Lower leg skin (tissue), 4 donors: ENCODE results near the gene TTLL5. TPM values are rescaled to one million over a fixed set of nuclear protein-coding genes. Genes with fewer than 3 reads are reported as not detected.

ENCODE experiments used
- DNase-seq, 2 donors: peaks; one replicate each; pipeline ENCODE4 v3.0.0-alpha.2; 2019; ENCODE audit warnings: low spot score in 2 of 2
- H3K4me3 ChIP-seq: fragments of 200-600 bp; sonication (generic); 2 replicates; pipeline ENCODE4 v1.5.1; 2017; ENCODE audit warnings: mild to moderate bottlenecking, low read depth; ENCODE audit not compliant: poor library complexity, severe bottlenecking
- POLR2A ChIP-seq, 2 donors: fragments of 450-650 bp; IDR thresholded peaks; one replicate each; pipeline ENCODE4 v1.6.1; 2016 to 2017; ENCODE audit warnings: antibody characterized with exemption in 2 of 2, mild to moderate bottlenecking in 1 of 2, moderate library complexity in 1 of 2
- WGBS, 2 donors: methylation state at CpG; one replicate each; pipeline ENCODE4 v1.1.5; 2018; 5-methylcytosine and 5-hydroxymethylcytosine counted together
- intact Hi-C: fragments of 100-400 bp; cut with DNase I; formaldehyde crosslinking; loops from one replicate; pipeline ENCODE4 v1.15.0; 2023; ENCODE audit warnings: low total_unique reads
- total RNA-seq, 4 donors: library from RNA; depleted of rRNA; stranded (reverse); fragments of >200 nt; gene quantifications; one replicate each; pipeline ENCODE4 v1.1.0, GENCODE V29; 2016
- TF ChIP-seq, protein P1 (sequence below), 3 donors: fragments of 450-650 bp; IDR thresholded peaks; one replicate each; pipeline ENCODE4 v1.5.1; 2016; ENCODE audit warnings: antibody characterized with exemption in 3 of 3, mild to moderate bottlenecking in 3 of 3, moderate library complexity in 2 of 3

Gene TTLL5
- total RNA-seq, 4 donors from 2014 or later, result 16.5 to 31.1 (median 18.4) TPM

DNA sequence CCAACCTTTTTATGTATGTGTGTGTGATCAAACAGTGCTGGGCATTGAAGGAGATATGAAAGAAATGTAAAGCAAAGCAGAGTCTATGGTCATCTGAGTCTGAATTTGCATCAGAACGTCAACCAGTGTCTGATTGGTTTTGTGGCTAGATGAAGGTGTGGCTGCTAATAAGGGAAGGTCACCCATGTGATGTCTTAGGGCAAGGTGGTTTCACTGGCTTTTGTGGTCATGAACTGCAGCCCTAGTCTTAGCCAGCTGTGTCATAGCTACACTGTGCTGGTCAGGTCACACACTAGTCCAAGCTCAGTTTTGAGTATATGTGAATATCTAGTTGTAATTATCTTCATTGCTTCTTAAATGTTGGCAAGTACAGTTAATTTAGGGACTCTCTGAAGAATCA lies 214.9 kb downstream of the TTLL5 start:
- TF ChIP-seq POLR2A (IDR thresholded peaks at IDR 0.05), result no peak
- TF ChIP-seq, protein P1, sequence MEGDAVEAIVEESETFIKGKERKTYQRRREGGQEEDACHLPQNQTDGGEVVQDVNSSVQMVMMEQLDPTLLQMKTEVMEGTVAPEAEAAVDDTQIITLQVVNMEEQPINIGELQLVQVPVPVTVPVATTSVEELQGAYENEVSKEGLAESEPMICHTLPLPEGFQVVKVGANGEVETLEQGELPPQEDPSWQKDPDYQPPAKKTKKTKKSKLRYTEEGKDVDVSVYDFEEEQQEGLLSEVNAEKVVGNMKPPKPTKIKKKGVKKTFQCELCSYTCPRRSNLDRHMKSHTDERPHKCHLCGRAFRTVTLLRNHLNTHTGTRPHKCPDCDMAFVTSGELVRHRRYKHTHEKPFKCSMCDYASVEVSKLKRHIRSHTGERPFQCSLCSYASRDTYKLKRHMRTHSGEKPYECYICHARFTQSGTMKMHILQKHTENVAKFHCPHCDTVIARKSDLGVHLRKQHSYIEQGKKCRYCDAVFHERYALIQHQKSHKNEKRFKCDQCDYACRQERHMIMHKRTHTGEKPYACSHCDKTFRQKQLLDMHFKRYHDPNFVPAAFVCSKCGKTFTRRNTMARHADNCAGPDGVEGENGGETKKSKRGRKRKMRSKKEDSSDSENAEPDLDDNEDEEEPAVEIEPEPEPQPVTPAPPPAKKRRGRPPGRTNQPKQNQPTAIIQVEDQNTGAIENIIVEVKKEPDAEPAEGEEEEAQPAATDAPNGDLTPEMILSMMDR (IDR thresholded peaks at IDR 0.05), result no peak
- 63 to 75% methylated on average over 1 of the region's 1 CpG for WGBS, 2 donors

DNA sequence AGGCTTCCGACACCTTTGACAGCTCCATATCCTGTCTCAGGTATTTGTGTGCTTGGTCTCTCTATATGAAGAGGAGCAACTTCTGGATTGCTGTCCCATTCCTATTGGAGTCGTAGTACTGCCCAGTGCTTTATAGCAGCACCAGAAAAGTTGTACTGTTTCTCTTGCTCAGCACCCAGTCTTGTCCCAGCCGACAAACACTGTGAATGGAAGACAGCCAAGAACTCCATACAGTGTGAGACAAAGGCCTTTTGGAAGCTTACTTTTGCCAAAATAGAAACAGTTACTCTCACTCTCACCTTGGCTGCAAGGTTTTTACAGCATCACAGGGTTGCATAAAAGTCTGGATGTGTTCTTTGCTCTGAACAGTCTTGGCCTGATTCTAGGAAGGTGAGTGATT lies 215.5 kb downstream of the TTLL5 start:
- 82 to 89% methylated on average over 3 of the region's 3 CpGs for WGBS, 2 donors
- intact Hi-C loops, result no loop called here
- H3K4me3 ChIP-seq, result no peak overlapping the region
- no peak for TF ChIP-seq POLR2A (IDR thresholded peaks at IDR 0.05)
- TF ChIP-seq, protein P1 (IDR thresholded peaks at IDR 0.05), result no peak
- DNase-seq, result no peak

More for the DNA sequence above, 214.9 kb downstream of the TTLL5 start:
- no peak for DNase-seq
- intact Hi-C loops, result no loop called here
- no peak overlapping the region for H3K4me3 ChIP-seq

DNA sequence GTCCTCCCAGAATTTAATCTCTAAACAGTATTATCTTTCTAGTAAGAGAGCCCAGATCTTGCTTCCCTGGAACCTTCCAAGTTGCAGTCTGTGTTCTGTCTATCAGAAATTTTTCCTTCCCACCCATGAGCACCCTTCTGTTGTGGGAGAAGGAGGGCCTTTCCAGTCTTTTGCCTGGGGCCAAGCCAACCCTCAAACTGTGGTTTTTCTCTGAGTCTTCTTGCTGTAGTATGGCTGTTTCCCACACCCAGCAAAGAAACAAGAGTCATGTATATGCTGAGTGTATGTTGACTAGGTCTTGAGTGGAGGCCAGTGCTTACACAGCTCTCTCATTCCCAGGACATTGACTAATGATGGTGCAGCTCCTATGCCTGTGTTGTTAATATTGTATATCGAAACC lies 216.2 kb downstream of the TTLL5 start:
- intact Hi-C loops, result no loop called here
- TF ChIP-seq, protein P1 (IDR thresholded peaks at IDR 0.05), result no peak
- no peak for TF ChIP-seq POLR2A (IDR thresholded peaks at IDR 0.05)
- no peak overlapping the region for H3K4me3 ChIP-seq
- 95 to 96% methylated on average over 1 of the region's 1 CpG for WGBS, 2 donors
- DNase-seq, result no peak

DNA sequence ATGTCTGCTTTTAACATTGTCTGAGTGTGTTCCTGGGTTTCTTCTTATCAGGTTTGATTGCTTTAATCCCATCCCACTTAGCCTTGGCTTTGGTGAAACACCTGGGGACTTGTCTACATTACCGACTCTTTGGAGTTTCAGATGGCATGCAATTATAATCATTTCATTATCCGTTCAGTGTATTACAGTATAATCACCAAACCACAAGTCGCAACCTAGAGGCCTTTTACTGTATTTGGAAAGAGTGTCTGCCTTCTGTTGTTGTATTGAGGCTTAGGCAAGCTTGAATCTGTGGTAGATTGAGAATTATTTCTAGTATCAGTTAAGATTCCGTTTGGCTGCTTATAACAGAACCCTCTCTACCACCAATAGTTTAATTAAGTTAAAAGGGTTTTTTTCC lies 216.8 kb downstream of the TTLL5 start:
- 87 to 90% methylated on average over 4 of the region's 4 CpGs for WGBS, 2 donors
- no peak for DNase-seq
- intact Hi-C loops, result no loop called here
- TF ChIP-seq POLR2A (IDR thresholded peaks at IDR 0.05), result no peak
- TF ChIP-seq, protein P1 (IDR thresholded peaks at IDR 0.05), result no peak
- H3K4me3 ChIP-seq, result no peak overlapping the region

DNA sequence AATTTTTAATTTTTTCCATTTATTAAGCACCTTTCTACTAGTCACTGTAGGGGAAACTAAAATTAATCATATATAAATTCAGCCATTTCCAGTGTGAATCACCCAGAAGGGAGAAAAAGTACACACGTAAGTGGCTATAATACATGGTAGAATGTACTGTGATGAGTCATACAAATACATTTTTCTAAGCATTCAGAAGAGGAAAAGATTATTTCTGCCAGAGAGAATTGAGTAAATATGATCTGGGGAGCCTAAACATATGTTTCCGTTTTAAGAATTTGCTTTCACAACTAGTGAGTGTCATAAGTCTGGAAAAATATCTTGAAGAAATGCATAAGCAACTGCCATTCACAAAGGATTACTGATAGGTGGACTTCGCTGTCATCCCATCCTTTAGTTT lies 218.0 kb downstream of the TTLL5 start:
- 82 to 87% methylated on average over 3 of the region's 3 CpGs for WGBS, 2 donors
- no peak overlapping the region for H3K4me3 ChIP-seq
- TF ChIP-seq, protein P1 (IDR thresholded peaks at IDR 0.05), result no peak
- no peak for TF ChIP-seq POLR2A (IDR thresholded peaks at IDR 0.05)
- no peak for DNase-seq
- intact Hi-C loops, result no loop called here

DNA sequence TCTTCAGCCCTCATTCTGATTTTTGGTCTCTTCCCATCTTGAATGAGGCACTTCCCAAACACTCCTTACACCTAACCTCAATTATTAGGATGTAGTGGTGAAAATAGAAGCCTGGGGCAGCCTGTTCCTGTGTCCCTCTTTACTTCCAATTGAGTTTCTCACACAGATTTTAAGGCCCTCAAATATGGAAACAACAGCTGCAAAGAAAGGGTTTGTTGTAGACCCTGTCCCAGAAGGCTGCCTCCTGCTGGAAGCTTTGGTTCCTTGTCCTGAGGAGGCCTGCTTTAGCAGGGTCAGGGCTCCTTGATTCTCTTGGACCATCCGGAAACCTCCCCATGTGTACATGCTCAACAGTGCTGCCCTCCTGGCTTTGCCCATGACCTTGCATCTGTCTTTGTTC lies 219.5 kb downstream of the TTLL5 start:
- intact Hi-C loops, result no loop called here
- no peak for DNase-seq
- H3K4me3 ChIP-seq, result no peak overlapping the region
- WGBS, 2 donors, result 100% methylated on average over 1 of the region's 1 CpG
- TF ChIP-seq POLR2A (IDR thresholded peaks at IDR 0.05), result no peak
- TF ChIP-seq, protein P1 (IDR thresholded peaks at IDR 0.05), result no peak
